ENCODE measurements around the gene SH3RF1.

- TF ChIP-seq CTCF (IDR thresholded peaks at IDR 0.05; ENCODE audit: low read depth, low read length, poor library complexity, severe bottlenecking) (no peak), EZH2phosphoT487 (IDR thresholded peaks at IDR 0.05; ENCODE audit: borderline replicate concordance, low read length) (no peak)
Observed at GRCh38 chr4:169238445-169238844, 32.3 kb downstream of the SH3RF1 start.

All from DOHH2 (cell line).